ENCODE measurements around the gene ATP8A1.

Gene ATP8A1

GRCh38 chr4:42458657-42459056 lies 198.2 kb downstream of the ATP8A1 start:
- no peak for DNase-seq

DNA sequence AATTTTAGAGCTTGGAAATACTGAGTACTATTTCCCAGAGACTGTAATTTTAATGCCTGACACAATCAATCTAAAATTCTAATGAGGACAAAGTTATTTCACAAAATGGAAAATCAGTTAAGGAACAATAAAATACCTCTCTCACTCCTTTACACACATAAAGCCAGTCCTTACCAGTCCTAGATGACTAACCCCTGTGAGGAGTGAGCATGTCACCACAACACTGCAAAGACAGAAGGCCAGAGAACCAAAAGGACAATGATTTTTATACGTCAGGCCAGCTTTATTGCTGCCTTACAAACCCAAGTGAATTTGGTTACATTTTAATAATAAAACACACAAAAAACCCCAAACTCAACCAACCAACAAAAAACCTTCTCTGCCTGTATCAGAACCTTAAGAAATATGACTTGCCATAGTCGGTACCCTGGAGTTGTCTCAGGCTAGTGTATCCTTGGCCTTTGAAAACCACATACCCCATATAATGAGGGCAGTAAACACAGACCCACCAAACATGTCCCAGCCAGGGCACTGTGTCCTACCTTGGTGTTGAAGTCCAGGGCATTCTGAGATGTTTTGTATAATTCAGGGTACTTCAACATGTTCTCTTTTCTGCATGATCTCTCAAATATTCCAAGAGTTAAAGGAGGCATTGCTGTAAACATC lies 202.0 kb downstream of the ATP8A1 start:
- DNase-seq = no peak

- DNase-seq = no peak
These were observed 203.3 kb downstream of the ATP8A1 start for GRCh38 chr4:42453612-42454011.

- no peak for DNase-seq
These were observed 204.1 kb downstream of the ATP8A1 start for GRCh38 chr4:42452823-42453222.

- no peak for DNase-seq
These were observed 210.1 kb downstream of the ATP8A1 start for GRCh38 chr4:42446823-42447222.

- DNase-seq = no peak
These were observed 211.9 kb downstream of the ATP8A1 start for GRCh38 chr4:42445038-42445437.

DNA sequence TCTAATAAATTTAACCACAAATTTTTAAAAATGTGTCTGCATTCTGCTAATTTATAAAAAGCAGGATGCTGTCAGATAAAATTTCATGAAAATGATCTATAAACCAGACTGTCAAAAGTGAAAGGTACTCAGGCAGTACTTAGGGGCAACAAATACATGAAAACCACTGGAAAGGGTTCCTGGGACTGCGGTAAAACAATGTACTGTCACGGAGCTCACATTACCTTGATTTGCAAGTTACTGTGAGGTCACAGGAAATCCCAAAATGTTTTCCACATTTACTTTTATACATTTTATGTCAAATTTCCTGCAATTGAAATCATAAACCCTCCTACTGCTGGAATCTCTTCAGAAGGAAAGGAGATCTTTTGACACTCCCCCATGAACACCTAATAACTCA lies 214.3 kb downstream of the ATP8A1 start:
- no peak for DNase-seq

DNA sequence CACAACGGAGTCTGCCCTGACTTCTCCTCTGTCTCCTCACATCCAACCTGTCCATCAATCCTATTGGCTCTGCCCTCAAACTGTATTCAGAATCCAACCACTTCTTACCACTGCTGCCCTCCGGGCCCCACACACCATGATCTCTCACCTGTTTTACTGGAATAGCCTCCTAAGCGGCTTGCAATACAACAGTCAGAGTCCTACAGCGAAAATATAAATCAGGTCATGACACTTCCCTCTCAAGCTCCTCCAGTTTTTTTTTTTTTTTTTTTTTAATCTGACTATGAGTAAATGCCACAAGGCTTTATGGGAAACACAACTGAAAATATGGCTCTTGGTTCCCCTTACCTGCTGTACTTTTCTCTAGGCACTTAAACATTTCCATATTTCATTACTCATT lies 216.8 kb downstream of the ATP8A1 start:
- no peak for DNase-seq

GRCh38 chr4:42436928-42437565 lies 219.9 kb downstream of the ATP8A1 start:
- no peak for DNase-seq

DNA sequence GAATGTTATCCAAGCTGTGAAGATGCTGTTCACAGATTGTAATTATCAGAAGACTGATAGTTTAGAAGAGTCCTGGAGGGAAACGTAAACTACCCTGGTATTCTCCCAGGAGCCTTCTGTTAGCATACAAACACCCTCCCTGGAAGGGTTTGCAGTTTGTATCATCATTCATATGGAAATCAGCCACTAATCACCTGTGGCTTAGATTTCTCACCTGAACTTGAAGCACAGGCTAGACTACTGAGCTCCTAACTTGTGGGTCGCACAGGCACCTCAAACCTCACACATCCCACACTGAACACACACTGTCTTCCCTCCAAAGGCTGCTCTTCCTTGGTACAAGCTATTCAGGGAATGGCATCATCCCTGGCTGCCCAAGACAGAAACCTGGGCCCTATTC lies 228.9 kb downstream of the ATP8A1 start:
- DNase-seq = no peak

- DNase-seq = no peak
These were observed 231.5 kb downstream of the ATP8A1 start for GRCh38 chr4:42425146-42426065.

DNA sequence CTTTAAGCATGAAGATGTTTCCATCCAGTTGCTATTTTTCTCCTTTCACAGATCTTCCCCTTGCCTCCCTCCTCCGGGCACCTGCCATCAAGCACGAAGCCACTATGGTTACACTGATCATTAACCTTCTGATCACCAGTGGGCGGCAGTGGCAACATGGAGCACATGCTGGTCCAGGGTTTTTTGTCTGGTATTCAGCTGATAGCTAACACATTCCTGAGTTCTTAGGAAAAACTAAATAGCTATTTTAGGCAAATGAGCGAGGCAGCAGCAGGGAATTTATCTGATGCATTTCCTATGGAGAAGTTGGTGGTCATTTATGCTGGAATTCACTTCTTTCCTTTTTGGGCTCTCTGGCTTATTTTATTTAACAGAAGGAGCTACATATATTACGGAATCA lies 236.8 kb downstream of the ATP8A1 start:
- no peak for DNase-seq

DNA sequence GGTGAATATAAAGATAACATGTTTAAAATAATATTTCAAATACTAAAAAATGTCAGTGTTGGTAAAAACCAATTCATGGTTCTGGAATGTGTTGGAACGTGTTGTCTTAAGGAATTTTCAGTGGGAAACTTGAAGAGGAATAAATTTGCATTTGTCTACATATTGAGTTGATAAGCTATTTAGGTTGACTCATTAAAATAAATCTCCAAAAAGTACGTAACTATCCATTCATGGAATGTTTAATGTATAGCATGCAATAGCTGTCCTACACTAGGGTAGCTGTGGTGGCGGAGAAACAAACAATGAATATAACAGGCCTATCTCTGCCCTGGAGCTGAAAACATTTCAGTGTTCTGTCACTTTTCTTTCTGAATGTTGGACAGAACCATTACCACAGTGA lies 239.4 kb downstream of the ATP8A1 start:
- DNase-seq = no peak

DNA sequence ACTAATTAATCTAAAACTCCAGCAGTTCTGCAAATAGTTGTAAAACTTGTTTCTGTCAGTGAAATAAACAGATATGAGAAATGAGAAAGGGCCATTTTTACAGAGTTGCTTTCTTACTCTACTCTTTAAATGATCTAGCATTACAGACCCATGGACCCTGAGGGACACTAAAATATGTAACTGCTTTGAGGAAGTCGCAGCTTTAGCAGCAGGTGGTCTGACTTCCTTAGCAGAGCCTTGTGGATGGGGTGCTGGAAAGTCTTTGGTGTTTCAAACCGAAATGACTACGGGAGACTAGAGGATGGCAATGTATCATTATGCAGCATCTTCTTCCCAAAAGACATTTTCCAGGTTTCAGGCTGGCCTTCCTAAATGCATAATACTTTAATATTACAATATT lies 240.9 kb downstream of the ATP8A1 start:
- no peak for DNase-seq

DNA sequence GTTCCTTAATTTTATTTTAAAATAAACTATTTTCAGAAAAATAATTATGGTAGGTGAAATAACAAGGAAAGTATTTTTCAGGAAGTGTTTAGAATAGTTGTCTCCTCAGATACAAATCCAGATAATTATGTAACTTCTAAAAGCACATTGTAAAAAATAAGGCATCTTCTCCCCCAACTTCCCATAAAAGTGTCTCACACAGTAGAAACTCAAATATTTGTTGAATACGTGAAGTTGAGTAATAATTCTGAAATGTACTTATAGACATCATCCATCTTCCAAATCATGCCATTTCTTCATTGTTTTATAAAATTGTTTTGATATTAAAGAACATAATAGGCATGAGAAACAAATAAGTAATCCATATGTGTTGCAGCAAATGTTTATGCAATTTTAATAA lies 241.6 kb downstream of the ATP8A1 start:
- DNase-seq = no peak

GRCh38 chr4:42412251-42412650 lies 244.7 kb downstream of the ATP8A1 start:
- no peak for DNase-seq

DNA sequence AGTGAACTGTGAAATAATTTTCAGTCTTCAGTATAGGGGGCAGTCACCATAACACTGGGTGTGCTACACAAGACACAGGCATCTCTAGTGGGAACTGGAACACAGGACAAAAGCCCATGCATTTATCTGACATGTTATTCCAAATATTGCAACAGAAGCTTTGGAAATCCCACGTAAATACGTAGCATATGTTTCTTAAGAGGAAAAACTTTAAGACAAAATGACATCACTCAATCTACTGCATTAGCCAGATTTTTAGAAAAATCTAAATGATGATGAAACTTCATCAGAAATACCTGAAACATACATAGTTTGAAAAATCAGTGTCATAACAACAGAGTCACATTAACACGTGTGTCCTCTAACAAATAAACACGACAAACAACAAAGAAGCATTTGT lies 245.1 kb downstream of the ATP8A1 start:
- DNase-seq = no peak

DNA sequence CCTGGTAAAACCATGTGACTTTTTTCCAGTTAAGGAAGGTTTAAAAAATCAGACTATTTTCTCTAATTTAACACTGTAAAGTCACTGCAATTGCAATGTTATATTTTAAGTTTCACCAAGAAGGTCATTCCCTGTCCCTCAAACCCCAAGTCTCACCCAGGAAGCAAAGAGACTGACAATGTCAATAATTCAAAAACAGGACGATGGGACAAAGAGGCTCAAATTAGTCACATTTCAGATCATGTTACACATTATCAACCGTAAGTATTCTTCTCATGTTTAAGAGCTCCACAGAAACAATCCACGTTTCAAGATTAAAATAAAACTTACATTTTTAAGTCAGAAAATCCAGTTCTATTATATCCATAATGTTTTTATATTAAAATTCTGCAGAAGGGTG lies 246.5 kb downstream of the ATP8A1 start:
- DNase-seq = no peak

- DNase-seq = no peak
These were observed 252.9 kb downstream of the ATP8A1 start for GRCh38 chr4:42404001-42404400.

DNA sequence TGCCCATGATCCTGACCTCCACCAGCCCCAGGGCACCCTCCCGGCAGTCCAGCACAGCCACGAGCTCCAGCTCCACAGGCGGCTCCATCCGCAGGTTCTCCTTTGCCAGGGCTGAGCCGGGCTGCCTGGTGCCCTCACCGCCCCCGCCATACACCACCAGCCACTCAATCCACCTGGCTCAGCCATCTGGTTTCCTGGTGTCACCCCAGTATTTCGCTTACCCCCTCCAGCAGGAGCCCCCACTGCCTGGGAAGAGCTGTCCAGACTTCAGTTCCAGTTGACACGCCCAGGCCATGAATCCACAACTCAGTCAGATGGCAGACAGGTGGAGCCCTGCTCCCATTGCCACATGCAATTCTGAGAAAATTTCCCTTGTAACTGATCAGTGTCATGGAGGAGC lies 255.7 kb downstream of the ATP8A1 start:
- peak; percentile 0 for DNase-seq

GRCh38 chr4:42399393-42399792 lies 257.5 kb downstream of the ATP8A1 start:
- no peak for DNase-seq

DNA sequence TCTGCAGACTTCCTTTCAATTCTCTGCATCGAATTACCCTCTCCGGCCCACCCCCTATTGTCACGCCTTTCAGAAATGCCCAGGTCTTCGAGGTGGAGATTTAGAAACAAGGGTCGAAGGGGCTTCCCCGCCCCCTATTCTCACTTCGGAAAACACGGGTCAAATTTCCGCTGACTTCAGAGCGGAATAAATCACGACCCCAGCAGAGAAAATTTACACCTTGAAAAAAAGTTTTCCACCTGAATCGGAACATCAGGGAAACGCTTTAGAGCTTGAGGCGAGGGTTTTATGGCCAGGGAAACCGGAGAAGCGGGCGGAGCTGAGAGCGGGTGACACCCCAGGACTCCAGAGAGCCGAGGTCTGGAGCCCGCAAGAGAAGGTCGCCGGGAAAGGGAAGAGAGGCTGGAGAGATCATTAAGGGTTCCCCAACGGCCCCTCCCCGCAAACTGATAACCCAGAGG lies 258.0 kb downstream of the ATP8A1 start:
- DNase-seq = no peak

DNA sequence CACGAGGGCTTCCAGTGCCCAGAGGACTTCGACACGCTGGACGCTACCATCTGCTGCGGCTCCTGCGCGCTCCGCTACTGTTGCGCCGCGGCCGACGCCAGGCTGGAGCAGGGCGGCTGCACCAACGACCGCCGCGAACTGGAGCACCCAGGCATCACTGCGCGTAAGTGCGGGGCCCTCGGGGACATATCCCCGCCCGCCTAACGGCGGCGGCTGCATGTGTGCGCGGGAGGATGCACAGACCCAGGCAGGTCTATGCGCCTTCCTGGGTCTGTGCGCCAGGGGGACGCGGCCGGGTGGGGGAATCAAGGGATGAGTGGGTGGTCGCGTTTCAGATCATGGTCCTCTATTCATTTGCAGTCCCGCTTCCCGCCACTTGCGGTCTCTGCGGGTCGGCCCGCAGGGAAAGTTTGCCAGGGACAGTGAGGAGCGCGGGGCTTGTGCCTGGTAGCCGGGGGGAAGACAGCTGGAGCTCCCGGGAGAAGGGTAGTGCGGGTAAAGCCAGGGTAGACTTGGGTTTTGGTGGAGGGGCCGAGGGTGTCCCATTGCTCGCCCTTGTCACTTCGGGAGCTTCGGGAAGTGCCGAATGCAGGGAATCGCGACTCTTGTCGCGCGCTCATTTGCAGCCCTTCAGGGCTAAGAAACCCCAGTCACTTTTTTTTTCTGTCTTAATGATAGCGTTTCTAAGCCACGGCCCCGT lies 258.6 kb downstream of the ATP8A1 start:
- no peak for DNase-seq

All from NCI-H2171 (cell line).